ENCODE results near the gene RTN4. TPM values are rescaled to one million over a fixed set of nuclear protein-coding genes. Genes with fewer than 3 reads are reported as not detected.
A peak's percentile ranks its signal among the peaks of the same experiment; 100 is the strongest.

RTN4 gene
- total and polyA plus RNA-seq, 8 donors = 181 to 373 (median 200) TPM

GRCh38 chr2:55035716-55036115 lies 14.5 kb downstream of the RTN4 start:
- Histone ChIP-seq H3K9me3 (no peaks in the 10 kb centered on the region), H3K27ac (no peak overlapping the region), H3K27me3 (no peaks in the 10 kb centered on the region), H3K4me3 (no peak overlapping the region), H3K4me1 (peaks cover 0 to 79% of the 10 kb centered on the region in 2 donors), H3K36me3 (no peaks in the 10 kb centered on the region)
- DNase-seq (no peak), ATAC-seq (no peak)
- TF ChIP-seq CTCF (IDR thresholded peaks at IDR 0.05) = no peak
- intact Hi-C loops (cut with DNase I) = no loop called here

- Histone ChIP-seq H3K9me3 (no peaks in the 10 kb centered on the region), H3K27ac (peak overlapping the region in 1 of 2 donors; percentile 26), H3K27me3 (no peaks in the 10 kb centered on the region), H3K4me3 (no peak overlapping the region), H3K36me3 (no peaks in the 10 kb centered on the region), H3K4me1 (peaks cover 0 to 79% of the 10 kb centered on the region in 2 donors)
- intact Hi-C loops (cut with DNase I) = no loop called here
- ATAC-seq (no peak), DNase-seq (no peak)
- no peak for TF ChIP-seq CTCF (IDR thresholded peaks at IDR 0.05)
Observed at GRCh38 chr2:55033921-55034320, 16.3 kb downstream of the RTN4 start.

- DNase-seq (no peak), ATAC-seq (peak; percentile 33)
- Histone ChIP-seq H3K27ac (peak overlapping the region in 1 of 2 donors; percentile 26), H3K9me3 (no peaks in the 10 kb centered on the region), H3K36me3 (no peaks in the 10 kb centered on the region), H3K4me3 (no peak overlapping the region), H3K27me3 (no peaks in the 10 kb centered on the region), H3K4me1 (peaks cover 0 to 79% of the 10 kb centered on the region in 2 donors)
- intact Hi-C loops (cut with DNase I) = no loop called here
- no peak for TF ChIP-seq CTCF (IDR thresholded peaks at IDR 0.05)
Observed at GRCh38 chr2:55033076-55033742, 17.0 kb downstream of the RTN4 start.

- no peak for DNase-seq
- Histone ChIP-seq H3K27ac (no peak overlapping the region), H3K36me3 (no peaks in the 10 kb centered on the region), H3K4me3 (no peak overlapping the region), H3K27me3 (no peaks in the 10 kb centered on the region), H3K9me3 (no peaks in the 10 kb centered on the region), H3K4me1 (peaks cover 3 to 81% of the 10 kb centered on the region in 2 donors)
- no peak for TF ChIP-seq CTCF (IDR thresholded peaks at IDR 0.05)
- intact Hi-C loops (cut with DNase I) = no loop called here
- ATAC-seq = no peak
Observed at GRCh38 chr2:55031505-55031904, 18.7 kb downstream of the RTN4 start.

- no peak for TF ChIP-seq CTCF (IDR thresholded peaks at IDR 0.05)
- H3K27ac ChIP-seq = no peak overlapping the region
- H3K4me1 ChIP-seq = peaks cover 8 to 85% of the 10 kb centered on the region in 2 donors
- no peak overlapping the region for H3K4me3 ChIP-seq
- no peaks in the 10 kb centered on the region for H3K9me3 ChIP-seq
- no peaks in the 10 kb centered on the region for H3K36me3 ChIP-seq
- DNase-seq = no peak
- intact Hi-C loops (cut with DNase I) = no loop called here
- ATAC-seq = no peak
- no peaks in the 10 kb centered on the region for H3K27me3 ChIP-seq
Observed at GRCh38 chr2:55030766-55031165, 19.5 kb downstream of the RTN4 start.

Data from left lung (tissue), 10 donors.